ENCODE measurements around the gene MAML2.

Gene MAML2

GRCh38 chr11:96114178-96115064 lies 228.6 kb downstream of the MAML2 start:
- Histone ChIP-seq H4K20me1 (ENCODE audit: insufficient read depth, low read length) (no peaks in the 10 kb centered on the region), H3K36me3 (ENCODE audit: insufficient read depth, low read length) (no peaks in the 10 kb centered on the region), H3K4me2 (ENCODE audit: insufficient read depth, low read length) (no peak overlapping the region), H3K4me1 (ENCODE audit: insufficient read depth, low read length) (no peaks in the 10 kb centered on the region), H3K79me2 (ENCODE audit: insufficient read depth, low read length) (no peaks in the 10 kb centered on the region), H3K9me3 (ENCODE audit: insufficient read depth, low read length, severe bottlenecking) (no peaks in the 10 kb centered on the region), H3K27me3 (ENCODE audit: insufficient read depth, low read length, poor library complexity) (no peaks in the 10 kb centered on the region), H2AFZ (ENCODE audit: low read depth, low read length) (no peak overlapping the region), H3K4me3 (ENCODE audit: low read depth in 1 of 2, low read length in 2 of 2) (no peak overlapping the region), H3K27ac (ENCODE audit: low read length) (no peak overlapping the region), H3K9ac (ENCODE audit: low read depth, low read length) (no peak overlapping the region)
- DNase-seq (no peak), ATAC-seq (ENCODE audit: insufficient read depth, low read depth) (no peak)
- TF ChIP-seq CTCF (IDR thresholded peaks at IDR 0.05; ENCODE audit: borderline replicate concordance, extremely low read depth, low read length, poor library complexity, severe bottlenecking) (no peak), EZH2 (IDR thresholded peaks at IDR 0.05; ENCODE audit: borderline replicate concordance, low read depth, low read length, severe bottlenecking) (no peak)

GRCh38 chr11:96113193-96113681 lies 229.8 kb downstream of the MAML2 start:
- no peak overlapping the region for H3K4me2 ChIP-seq (ENCODE audit: insufficient read depth, low read length)
- no peaks in the 10 kb centered on the region for H3K4me1 ChIP-seq (ENCODE audit: insufficient read depth, low read length)
- no peaks in the 10 kb centered on the region for H4K20me1 ChIP-seq (ENCODE audit: insufficient read depth, low read length)
- TF ChIP-seq EZH2 (IDR thresholded peaks at IDR 0.05; ENCODE audit: borderline replicate concordance, low read depth, low read length, severe bottlenecking) = no peak
- TF ChIP-seq CTCF (IDR thresholded peaks at IDR 0.05; ENCODE audit: borderline replicate concordance, extremely low read depth, low read length, poor library complexity, severe bottlenecking) = no peak
- H2AFZ ChIP-seq (ENCODE audit: low read depth, low read length) = no peak overlapping the region
- no peaks in the 10 kb centered on the region for H3K79me2 ChIP-seq (ENCODE audit: insufficient read depth, low read length)
- no peak overlapping the region for H3K27ac ChIP-seq (ENCODE audit: low read length)
- H3K27me3 ChIP-seq (ENCODE audit: insufficient read depth, low read length, poor library complexity) = no peaks in the 10 kb centered on the region
- no peak overlapping the region for H3K9ac ChIP-seq (ENCODE audit: low read depth, low read length)
- H3K9me3 ChIP-seq (ENCODE audit: insufficient read depth, low read length, severe bottlenecking) = no peaks in the 10 kb centered on the region
- ATAC-seq (ENCODE audit: insufficient read depth, low read depth) (no peak), DNase-seq (no peak)
- no peaks in the 10 kb centered on the region for H3K36me3 ChIP-seq (ENCODE audit: insufficient read depth, low read length)
- H3K4me3 ChIP-seq (ENCODE audit: low read depth in 1 of 2, low read length in 2 of 2) = no peak overlapping the region

GRCh38 chr11:96112192-96113128 lies 230.5 kb downstream of the MAML2 start:
- no peaks in the 10 kb centered on the region for H4K20me1 ChIP-seq (ENCODE audit: insufficient read depth, low read length)
- no peak for DNase-seq
- H2AFZ ChIP-seq (ENCODE audit: low read depth, low read length) = no peak overlapping the region
- H3K9ac ChIP-seq (ENCODE audit: low read depth, low read length) = no peak overlapping the region
- H3K4me1 ChIP-seq (ENCODE audit: insufficient read depth, low read length) = no peaks in the 10 kb centered on the region
- no peaks in the 10 kb centered on the region for H3K36me3 ChIP-seq (ENCODE audit: insufficient read depth, low read length)
- H3K27ac ChIP-seq (ENCODE audit: low read length) = no peak overlapping the region
- H3K27me3 ChIP-seq (ENCODE audit: insufficient read depth, low read length, poor library complexity) = no peaks in the 10 kb centered on the region
- TF ChIP-seq EZH2 (IDR thresholded peaks at IDR 0.05; ENCODE audit: borderline replicate concordance, low read depth, low read length, severe bottlenecking) = no peak
- TF ChIP-seq CTCF (IDR thresholded peaks at IDR 0.05; ENCODE audit: borderline replicate concordance, extremely low read depth, low read length, poor library complexity, severe bottlenecking) = no peak
- H3K4me2 ChIP-seq (ENCODE audit: insufficient read depth, low read length) = no peak overlapping the region
- H3K4me3 ChIP-seq (ENCODE audit: low read depth in 1 of 2, low read length in 2 of 2) = no peak overlapping the region
- H3K9me3 ChIP-seq (ENCODE audit: insufficient read depth, low read length, severe bottlenecking) = no peaks in the 10 kb centered on the region
- no peak for ATAC-seq (ENCODE audit: insufficient read depth, low read depth)
- no peaks in the 10 kb centered on the region for H3K79me2 ChIP-seq (ENCODE audit: insufficient read depth, low read length)

All from DND-41 (cell line).